HFFc6 (cell line): ENCODE measurements around the gene TSPAN11. TPM values are rescaled to one million over a fixed set of nuclear protein-coding genes. Genes with fewer than 3 reads are reported as not detected.
"Not testable (repeated sequence)": the region's sequence is repeated elsewhere in the genome, so short reads cannot be mapped to it uniquely, and the experiment has no call there.

Experiments
- DNase-seq: peaks from one replicate; pipeline ENCODE4 v3.0.0-alpha.2; 2018
- H3K27ac Mint-ChIP-seq: 2 replicates; pipeline ENCODE4 v1.8.0; 2020; ENCODE audit warnings: mild to moderate bottlenecking, mixed read lengths
- H3K27me3 Mint-ChIP-seq: 2 replicates; pipeline ENCODE4 v1.8.0; 2021; ENCODE audit warnings: mild to moderate bottlenecking, moderate library complexity, mixed read lengths; ENCODE audit not compliant: insufficient read depth
- H3K36me3 Mint-ChIP-seq: 2 replicates; pipeline ENCODE4 v1.8.0; 2021; ENCODE audit warnings: low read depth, mixed read lengths
- H3K4me1 Mint-ChIP-seq: 2 replicates; pipeline ENCODE4 v1.8.0; 2020; ENCODE audit warnings: low read depth, mixed read lengths
- H3K4me3 Mint-ChIP-seq: 2 replicates; pipeline ENCODE4 v1.8.0; 2020; ENCODE audit warnings: mild to moderate bottlenecking, moderate library complexity, mixed read lengths
- H3K9me3 Mint-ChIP-seq: 2 replicates; pipeline ENCODE4 v1.8.0; 2020; ENCODE audit warnings: mild to moderate bottlenecking, mixed read lengths
- CTCF ChIP-seq: fragments of 200-600 bp; sonication (generic); IDR thresholded peaks from 2 replicates; pipeline ENCODE4 v1.5.0; 2021; ENCODE audit warnings: antibody characterized with exemption, mild to moderate bottlenecking
- total RNA-seq, 6 experiments: library from RNA; stranded (reverse); fragmentation: NEBNext Ultra II Directional; extraction: Animal tissue kit (Norgen Biotek cat#: 25700); gene quantifications; 2 replicates in 1 of 6; 3 replicates in 5 of 6; pipeline ENCODE4 v1.2.3, GENCODE V29; 2021

TSPAN11 gene
- total RNA-seq, 6 experiments from 2014 or later = 0.17 to 0.18 TPM; not detected in 4

GRCh38 chr12:31026202-31026601 is 99.7 kb downstream of the TSPAN11 start:
- no peak for TF ChIP-seq CTCF
- Mint-ChIP-seq H3K4me1 (no peaks in the 10 kb centered on the region), H3K27ac (no peak overlapping the region)

GRCh38 chr12:31027006-31027405 is 100.5 kb downstream of the TSPAN11 start:
- H3K4me3 Mint-ChIP-seq, H3K9me3 Mint-ChIP-seq, H3K27ac Mint-ChIP-seq, H3K36me3 Mint-ChIP-seq, H3K4me1 Mint-ChIP-seq, DNase-seq: not testable (repeated sequence)
- H3K27me3 Mint-ChIP-seq = peaks cover 13% of the 10 kb centered on the region

More at GRCh38 chr12:31026202-31026601, 99.7 kb downstream of the TSPAN11 start:
- peaks cover 18% of the 10 kb centered on the region for H3K27me3 Mint-ChIP-seq
- H3K9me3 Mint-ChIP-seq = no peaks in the 10 kb centered on the region
- DNase-seq = no peak
- H3K36me3 Mint-ChIP-seq = no peaks in the 10 kb centered on the region
- H3K4me3 Mint-ChIP-seq = no peak overlapping the region

- no peaks in the 10 kb centered on the region for H3K9me3 Mint-ChIP-seq
- H3K4me3 Mint-ChIP-seq = no peak overlapping the region
- no peak overlapping the region for H3K27ac Mint-ChIP-seq
- DNase-seq = no peak
- TF ChIP-seq CTCF = no peak
- H3K36me3 Mint-ChIP-seq = no peaks in the 10 kb centered on the region
- H3K4me1 Mint-ChIP-seq = peaks cover 13% of the 10 kb centered on the region
- peaks cover 21% of the 10 kb centered on the region for H3K27me3 Mint-ChIP-seq
Observed at GRCh38 chr12:31029468-31029867, 102.9 kb downstream of the TSPAN11 start.

- Mint-ChIP-seq H3K4me3 (no peak overlapping the region), H3K9me3 (no peaks in the 10 kb centered on the region), H3K27ac (no peak overlapping the region), H3K36me3 (no peaks in the 10 kb centered on the region), H3K27me3 (peaks cover 24% of the 10 kb centered on the region), H3K4me1 (peaks cover 15% of the 10 kb centered on the region)
- no peak for DNase-seq
- no peak for TF ChIP-seq CTCF
Observed at GRCh38 chr12:31029916-31030562, 103.5 kb downstream of the TSPAN11 start.

GRCh38 chr12:31031951-31032335 is 105.4 kb downstream of the TSPAN11 start:
- Mint-ChIP-seq H3K4me1 (peaks cover 31% of the 10 kb centered on the region), H3K27me3 (peaks cover 21% of the 10 kb centered on the region), H3K4me3 (no peak overlapping the region), H3K9me3 (no peaks in the 10 kb centered on the region), H3K36me3 (no peaks in the 10 kb centered on the region), H3K27ac (no peak overlapping the region)
- DNase-seq = no peak
- TF ChIP-seq CTCF = no peak

GRCh38 chr12:31033146-31033545 is 106.6 kb downstream of the TSPAN11 start:
- DNase-seq = no peak
- H3K27me3 Mint-ChIP-seq = peaks cover 24% of the 10 kb centered on the region
- no peak for TF ChIP-seq CTCF
- H3K27ac Mint-ChIP-seq = no peak overlapping the region
- H3K4me3 Mint-ChIP-seq = no peak overlapping the region
- peaks cover 31% of the 10 kb centered on the region for H3K4me1 Mint-ChIP-seq
- H3K36me3 Mint-ChIP-seq = no peaks in the 10 kb centered on the region
- no peaks in the 10 kb centered on the region for H3K9me3 Mint-ChIP-seq
